ENCODE results near the gene HRH4.

Gene HRH4

GRCh38 chr18:24509435-24509834 is 49.0 kb downstream of the HRH4 start:
- DNase-seq (ENCODE audit: low read depth, low spot score): no peak

- no peak for DNase-seq (ENCODE audit: low read depth, low spot score)
Observed at GRCh38 chr18:24514439-24514838, 54.0 kb downstream of the HRH4 start.

GRCh38 chr18:24515721-24516120 is 55.3 kb downstream of the HRH4 start:
- DNase-seq (ENCODE audit: low read depth, low spot score): no peak

DNA sequence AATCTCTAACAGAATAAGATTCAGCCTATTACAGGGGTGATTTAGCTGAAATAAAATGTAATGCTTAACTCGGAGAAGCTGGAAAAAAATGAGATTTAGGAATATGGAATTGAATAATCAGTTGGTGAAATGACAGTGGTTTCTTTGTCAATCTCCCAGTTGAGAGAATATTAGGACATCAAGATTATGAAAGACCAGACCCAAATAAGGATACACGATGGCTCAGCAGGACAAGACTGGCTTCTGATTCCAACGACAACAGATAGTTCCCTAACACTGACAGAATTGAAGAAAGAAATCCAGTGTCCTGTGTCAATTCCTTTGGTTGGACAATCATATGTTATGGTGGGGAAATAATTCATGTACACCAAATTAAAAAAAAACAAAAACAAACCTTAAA is 55.8 kb downstream of the HRH4 start:
- no peak for DNase-seq (ENCODE audit: low read depth, low spot score)

DNA sequence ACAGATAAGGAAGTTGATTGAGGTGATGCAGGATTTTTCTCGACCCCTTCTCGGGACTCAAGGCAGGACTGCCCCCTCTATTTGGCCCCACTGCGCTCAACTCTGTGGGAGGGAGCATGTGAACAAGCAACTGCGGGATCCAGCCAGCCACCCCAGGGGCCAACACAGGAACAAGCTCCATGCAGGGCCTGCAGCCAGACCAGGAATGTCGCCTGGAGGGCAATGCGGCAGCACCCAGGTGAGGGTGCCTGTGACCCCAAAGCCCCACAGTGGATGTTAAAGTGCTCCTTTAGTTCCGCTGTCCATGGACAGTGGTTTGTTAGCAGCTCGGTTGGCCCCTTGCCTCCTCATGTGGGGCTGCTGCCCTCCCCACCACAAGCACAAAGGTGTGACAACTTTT is 57.1 kb downstream of the HRH4 start:
- DNase-seq (ENCODE audit: low read depth, low spot score): no peak

GRCh38 chr18:24518596-24518995 is 58.2 kb downstream of the HRH4 start:
- DNase-seq (ENCODE audit: low read depth, low spot score): no peak

Data from activated naive CD8-positive, alpha-beta T cell treated with anti-CD3 and anti-CD28 coated beads, Interleukin-2, amount 50 U/mL, for 16 hours (primary cell).